ENCODE data around the gene FCRL2. TPM values are rescaled to one million over a fixed set of nuclear protein-coding genes. Genes with fewer than 3 reads are reported as not detected.

Gene FCRL2
- total RNA-seq, 3 donors from 2014 or later (not counting 1 experiment from before 2014, with no cell fraction given): 0.49 to 1.1 (median 0.88) TPM

GRCh38 chr1:157819215-157819614, 42.3 kb upstream of the FCRL2 start:
- intact Hi-C loops (cut with micrococcal nuclease): no loop called here
- no peaks in the 10 kb centered on the region for H3K36me3 Mint-ChIP-seq
- H3K4me1 Mint-ChIP-seq: no peaks in the 10 kb centered on the region

GRCh38 chr1:157813269-157813668, 36.3 kb upstream of the FCRL2 start:
- TF ChIP-seq CTCF (IDR thresholded peaks at IDR 0.05): no peak
- intact Hi-C loops (cut with micrococcal nuclease): no loop called here
- H3K27ac Mint-ChIP-seq: no peak overlapping the region
- H3K36me3 Mint-ChIP-seq: peaks cover 14% of the 10 kb centered on the region
- H3K4me1 Mint-ChIP-seq: no peaks in the 10 kb centered on the region
- WGBS (ENCODE audit: insufficient coverage): 100% methylated on average over 1 of the region's 1 CpG
- H3K27me3 Mint-ChIP-seq (ENCODE audit: low read depth in 2 of 2): peaks cover 16 to 24% of the 10 kb centered on the region in 2 donors
- ATAC-seq: no peak
- peaks cover 2 to 11% of the 10 kb centered on the region in 2 donors for H3K9me3 Mint-ChIP-seq
- no peaks in the 10 kb centered on the region for H3K4me1 ChIP-seq (ENCODE audit: control insufficient read depth, insufficient read depth, low read length)
- H3K4me3 Mint-ChIP-seq: no peak overlapping the region
- H3K9me3 ChIP-seq (ENCODE audit: control insufficient read depth, insufficient read depth, low read length): peaks cover 11% of the 10 kb centered on the region
- no peak overlapping the region for H3K27ac ChIP-seq (ENCODE audit: low read length)
- H3K36me3 ChIP-seq (ENCODE audit: control insufficient read depth, insufficient read depth, low read length): no peaks in the 10 kb centered on the region
- no peak for DNase-seq
- no peak overlapping the region for H3K4me3 ChIP-seq (ENCODE audit: low read length)
- peaks cover 4% of the 10 kb centered on the region for H3K27me3 ChIP-seq (ENCODE audit: control insufficient read depth, insufficient read depth, low read length)

More at GRCh38 chr1:157819215-157819614, 42.3 kb upstream of the FCRL2 start:
- Histone ChIP-seq H3K9me3 (ENCODE audit: control insufficient read depth, insufficient read depth, low read length) (no peaks in the 10 kb centered on the region), H3K27me3 (ENCODE audit: control insufficient read depth, insufficient read depth, low read length) (peaks cover under 1% of the 10 kb centered on the region), H3K4me3 (ENCODE audit: low read length) (peak overlapping the region; percentile 33), H3K4me1 (ENCODE audit: control insufficient read depth, insufficient read depth, low read length) (peaks cover 4% of the 10 kb centered on the region), H3K36me3 (ENCODE audit: control insufficient read depth, insufficient read depth, low read length) (no peaks in the 10 kb centered on the region), H3K27ac (ENCODE audit: low read length) (no peak overlapping the region)
- Mint-ChIP-seq H3K9me3 (peaks cover 2 to 4% of the 10 kb centered on the region in 2 donors), H3K4me3 (no peak overlapping the region), H3K27me3 (ENCODE audit: low read depth in 2 of 2) (peaks cover 16 to 21% of the 10 kb centered on the region in 2 donors), H3K27ac (no peak overlapping the region)
- no peak for DNase-seq
- 71% methylated on average over 2 of the region's 2 CpGs for WGBS (ENCODE audit: insufficient coverage)
- no peak for ATAC-seq
- TF ChIP-seq CTCF (IDR thresholded peaks at IDR 0.05): no peak

GRCh38 chr1:157806431-157807149, 29.7 kb upstream of the FCRL2 start:
- Histone ChIP-seq H3K27ac (ENCODE audit: low read length) (peak overlapping the region; percentile 25), H3K27me3 (ENCODE audit: control insufficient read depth, insufficient read depth, low read length) (no peaks in the 10 kb centered on the region), H3K4me1 (ENCODE audit: control insufficient read depth, insufficient read depth, low read length) (no peaks in the 10 kb centered on the region), H3K9me3 (ENCODE audit: control insufficient read depth, insufficient read depth, low read length) (no peaks in the 10 kb centered on the region), H3K36me3 (ENCODE audit: control insufficient read depth, insufficient read depth, low read length) (no peaks in the 10 kb centered on the region), H3K4me3 (ENCODE audit: low read length) (no peak overlapping the region)
- WGBS (ENCODE audit: insufficient coverage): 47% methylated on average over 6 of the region's 6 CpGs
- Mint-ChIP-seq H3K27me3 (ENCODE audit: low read depth in 2 of 2) (peaks cover 10 to 15% of the 10 kb centered on the region in 2 donors), H3K4me3 (no peak overlapping the region), H3K27ac (no peak overlapping the region), H3K4me1 (peaks cover 4 to 7% of the 10 kb centered on the region in 2 donors), H3K36me3 (no peaks in the 10 kb centered on the region), H3K9me3 (no peaks in the 10 kb centered on the region)
- intact Hi-C loops (cut with micrococcal nuclease): no loop called here
- no peak for DNase-seq
- TF ChIP-seq CTCF (IDR thresholded peaks at IDR 0.05): no peak
- ATAC-seq: peak in 2 of 3 donors; percentile 30 to 48
